ENCODE data around the gene CDH4.

Gene CDH4

GRCh38 chr20:61765871-61766654 is 514.0 kb downstream of the CDH4 start:
- DNase-seq (ENCODE audit: low read depth): no peak

- DNase-seq (ENCODE audit: low read depth): no peak
These were observed 515.0 kb downstream of the CDH4 start for GRCh38 chr20:61766921-61767610.

GRCh38 chr20:61767761-61768494 is 515.9 kb downstream of the CDH4 start:
- no peak for DNase-seq (ENCODE audit: low read depth)

GRCh38 chr20:61768571-61769285 is 516.7 kb downstream of the CDH4 start:
- DNase-seq (ENCODE audit: low read depth): no peak

GRCh38 chr20:61769286-61769832 is 517.3 kb downstream of the CDH4 start:
- no peak for DNase-seq (ENCODE audit: low read depth)

GRCh38 chr20:61770113-61770585 is 518.1 kb downstream of the CDH4 start:
- DNase-seq (ENCODE audit: low read depth): no peak

GRCh38 chr20:61771805-61772350 is 519.8 kb downstream of the CDH4 start:
- DNase-seq (ENCODE audit: low read depth): no peak

GRCh38 chr20:61772828-61773631 is 521.0 kb downstream of the CDH4 start:
- no peak for DNase-seq (ENCODE audit: low read depth)

GRCh38 chr20:61773926-61774587 is 522.0 kb downstream of the CDH4 start:
- DNase-seq (ENCODE audit: low read depth): no peak

GRCh38 chr20:61775423-61775822 is 523.4 kb downstream of the CDH4 start:
- no peak for DNase-seq (ENCODE audit: low read depth)

GRCh38 chr20:61776491-61777075 is 524.5 kb downstream of the CDH4 start:
- no peak for DNase-seq (ENCODE audit: low read depth)

- no peak for DNase-seq (ENCODE audit: low read depth)
These were observed 525.9 kb downstream of the CDH4 start for GRCh38 chr20:61777773-61778494.

- no peak for DNase-seq (ENCODE audit: low read depth)
These were observed 526.4 kb downstream of the CDH4 start for GRCh38 chr20:61778495-61778863.

- DNase-seq (ENCODE audit: low read depth): no peak
These were observed 527.3 kb downstream of the CDH4 start for GRCh38 chr20:61779176-61779965.

- DNase-seq (ENCODE audit: low read depth): no peak
These were observed 528.0 kb downstream of the CDH4 start for GRCh38 chr20:61780066-61780465.

GRCh38 chr20:61784801-61785566 is 532.9 kb downstream of the CDH4 start:
- DNase-seq (ENCODE audit: low read depth): no peak

- no peak for DNase-seq (ENCODE audit: low read depth)
These were observed 533.4 kb downstream of the CDH4 start for GRCh38 chr20:61785567-61785816.

GRCh38 chr20:61786230-61786629 is 534.2 kb downstream of the CDH4 start:
- no peak for DNase-seq (ENCODE audit: low read depth)

Measured in activated T-cell treated with anti-CD3 and anti-CD28 coated beads for 48 hours (primary cell).